Breast epithelium (tissue), 3 donors: ENCODE measurements around the gene C11orf24.

Experiments used
- CTCF ChIP-seq, 3 donors: fragments of 450-650 bp; IDR thresholded peaks; one replicate each; pipeline ENCODE4 v1.5.1; 2016 to 2017; ENCODE audit warnings: antibody characterized with exemption in 3 of 3, mild to moderate bottlenecking in 3 of 3, moderate library complexity in 3 of 3
- POLR2A ChIP-seq: fragments of 450-650 bp; IDR thresholded peaks from one replicate; pipeline ENCODE4 v1.6.1; 2016; ENCODE audit warnings: antibody characterized with exemption, mild to moderate bottlenecking, moderate library complexity
- POLR2AphosphoS5 ChIP-seq, 3 donors: sonication (generic); formaldehyde crosslinking; IDR thresholded peaks; one replicate each; pipeline ENCODE4 v1.6.1; 2017; ENCODE audit warnings: antibody characterized with exemption in 3 of 3

- no peak for TF ChIP-seq POLR2A
- TF ChIP-seq CTCF (IDR thresholded peaks at IDR 0.05), result no peak
- TF ChIP-seq POLR2AphosphoS5 (IDR thresholded peaks at IDR 0.05), result no peak
Measured at GRCh38 chr11:68282141-68282860, 10.5 kb upstream of the C11orf24 start.
